Lower leg skin (tissue), 3 donors: ENCODE data around the gene EXOSC2.

Experiments used
- POLR2A ChIP-seq, 2 donors: fragments of 450-650 bp; IDR thresholded peaks; one replicate each; pipeline ENCODE4 v1.6.1; 2016 to 2017; ENCODE audit warnings: antibody characterized with exemption in 2 of 2, mild to moderate bottlenecking in 1 of 2, moderate library complexity in 1 of 2
- TF ChIP-seq, protein P1 (sequence below), 3 donors: fragments of 450-650 bp; IDR thresholded peaks; one replicate each; pipeline ENCODE4 v1.5.1; 2016; ENCODE audit warnings: antibody characterized with exemption in 3 of 3, mild to moderate bottlenecking in 3 of 3, moderate library complexity in 2 of 3

DNA sequence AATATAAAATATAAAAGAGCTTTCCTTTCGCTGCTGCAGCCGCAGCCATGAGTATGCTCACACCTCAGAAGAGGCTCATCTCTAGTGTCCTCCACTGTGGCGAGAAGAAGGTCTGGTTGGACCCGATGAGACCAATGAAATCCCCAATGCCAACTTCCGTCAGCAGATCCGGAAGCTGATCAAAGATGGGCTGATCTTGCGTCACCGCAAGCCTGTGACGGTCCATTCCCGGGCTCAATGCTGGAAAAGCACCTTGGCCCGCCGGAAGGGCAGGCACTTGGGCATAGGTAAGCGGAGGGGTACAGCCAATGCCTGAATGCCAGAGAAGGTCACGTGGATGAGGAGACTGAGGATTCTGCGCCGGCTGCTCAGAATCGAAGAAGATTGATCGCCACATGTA lies 41.8 kb upstream of the EXOSC2 start:
- TF ChIP-seq, protein P1, sequence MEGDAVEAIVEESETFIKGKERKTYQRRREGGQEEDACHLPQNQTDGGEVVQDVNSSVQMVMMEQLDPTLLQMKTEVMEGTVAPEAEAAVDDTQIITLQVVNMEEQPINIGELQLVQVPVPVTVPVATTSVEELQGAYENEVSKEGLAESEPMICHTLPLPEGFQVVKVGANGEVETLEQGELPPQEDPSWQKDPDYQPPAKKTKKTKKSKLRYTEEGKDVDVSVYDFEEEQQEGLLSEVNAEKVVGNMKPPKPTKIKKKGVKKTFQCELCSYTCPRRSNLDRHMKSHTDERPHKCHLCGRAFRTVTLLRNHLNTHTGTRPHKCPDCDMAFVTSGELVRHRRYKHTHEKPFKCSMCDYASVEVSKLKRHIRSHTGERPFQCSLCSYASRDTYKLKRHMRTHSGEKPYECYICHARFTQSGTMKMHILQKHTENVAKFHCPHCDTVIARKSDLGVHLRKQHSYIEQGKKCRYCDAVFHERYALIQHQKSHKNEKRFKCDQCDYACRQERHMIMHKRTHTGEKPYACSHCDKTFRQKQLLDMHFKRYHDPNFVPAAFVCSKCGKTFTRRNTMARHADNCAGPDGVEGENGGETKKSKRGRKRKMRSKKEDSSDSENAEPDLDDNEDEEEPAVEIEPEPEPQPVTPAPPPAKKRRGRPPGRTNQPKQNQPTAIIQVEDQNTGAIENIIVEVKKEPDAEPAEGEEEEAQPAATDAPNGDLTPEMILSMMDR (IDR thresholded peaks at IDR 0.05), result no peak
- TF ChIP-seq POLR2A (IDR thresholded peaks at IDR 0.05), result no peak
